ENCODE measurements around the gene STON2.
"Not testable (repeated sequence)": the region's sequence is repeated elsewhere in the genome, so short reads cannot be mapped to it uniquely, and the experiment has no call there.

Gene STON2

DNA sequence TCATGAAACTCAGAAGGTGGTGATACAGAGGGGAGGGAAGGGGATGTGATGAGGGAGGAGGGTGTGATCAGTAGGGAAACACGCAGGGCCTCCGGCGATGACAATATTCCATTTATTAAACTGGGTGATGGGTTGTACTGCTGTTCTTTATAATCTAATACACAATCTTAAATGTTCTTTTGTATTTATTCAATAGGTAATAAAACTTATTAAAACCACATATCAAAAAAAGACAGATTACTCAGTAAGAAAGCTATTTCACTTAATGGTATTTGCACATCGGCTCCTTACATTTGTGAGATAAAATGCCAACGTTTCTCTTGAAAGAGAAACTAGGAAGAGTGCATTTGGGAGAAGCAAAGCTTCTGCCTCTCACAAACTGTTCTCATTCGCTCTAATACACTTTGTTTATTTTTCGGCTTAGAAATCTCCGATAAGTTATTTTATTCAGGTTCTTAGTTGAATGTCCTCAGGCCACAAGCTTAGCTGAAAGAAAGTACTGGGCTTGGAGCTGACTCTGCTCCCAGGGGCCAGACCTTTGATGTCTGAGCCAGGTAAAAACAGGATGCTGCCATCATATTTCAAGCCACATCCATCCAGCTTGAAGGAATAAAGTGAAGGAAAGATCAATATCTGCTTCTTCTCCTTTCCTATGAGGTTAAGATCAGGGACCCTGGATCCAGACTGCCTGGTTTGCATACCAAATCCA, 17.5 kb downstream of the STON2 start:
- no peak for DNase-seq

DNA sequence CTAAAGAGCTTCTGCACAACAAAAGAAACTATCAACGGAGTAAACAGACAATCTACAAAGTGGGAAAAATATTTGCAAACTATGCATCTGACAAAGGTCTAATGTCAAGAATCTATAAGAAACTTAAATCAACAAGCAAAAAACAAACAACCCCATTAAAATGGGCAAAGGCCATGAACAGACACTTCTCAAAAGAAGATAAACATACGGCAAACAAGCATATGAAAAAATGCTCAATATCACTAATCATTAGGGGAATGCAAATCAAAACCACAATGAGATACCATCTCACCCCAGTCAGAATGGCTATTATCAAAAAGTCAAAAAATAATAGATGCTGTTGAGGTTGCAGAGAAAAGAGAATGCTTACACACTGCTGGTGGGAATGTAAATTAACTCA, 20.1 kb downstream of the STON2 start:
- DNase-seq: not testable (repeated sequence)

DNA sequence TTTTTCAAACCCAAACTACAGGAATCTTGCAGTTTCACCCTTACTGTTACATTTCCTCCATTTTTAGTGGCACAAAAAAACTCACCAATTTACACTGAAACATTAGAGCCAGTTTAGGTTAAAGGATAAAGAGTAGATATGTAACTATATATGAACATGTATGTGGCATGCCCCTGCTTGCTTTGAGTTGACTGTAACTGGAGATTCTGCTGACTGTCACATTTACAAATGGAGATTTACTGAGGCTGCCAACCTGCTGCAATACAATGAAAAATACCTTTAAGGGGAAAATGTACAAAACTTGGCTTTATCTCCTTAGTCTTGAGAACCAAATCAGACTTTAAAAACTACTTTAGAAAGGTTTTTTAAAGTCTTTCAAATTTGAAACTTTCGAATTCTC, 28.3 kb downstream of the STON2 start:
- DNase-seq: no peak

DNA sequence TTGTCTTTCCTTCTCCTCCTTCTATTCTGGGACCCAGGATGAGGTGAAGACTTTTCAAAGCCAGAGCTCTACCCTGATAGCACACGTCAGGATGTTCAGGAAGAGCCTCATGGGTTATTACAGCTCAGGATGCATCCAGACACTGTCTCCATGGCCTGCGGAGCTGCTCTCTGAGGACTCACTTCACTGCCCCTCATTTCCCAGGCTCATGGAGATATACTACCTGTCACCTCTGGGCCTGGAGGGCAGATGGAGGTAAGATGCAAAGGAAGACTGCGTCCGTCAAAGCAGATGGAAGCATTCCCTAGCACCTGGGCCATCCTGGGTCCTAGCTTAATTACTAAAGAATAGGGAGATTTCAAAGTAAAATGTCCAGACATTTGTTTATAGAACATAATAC, 32.6 kb downstream of the STON2 start:
- no peak for DNase-seq

DNA sequence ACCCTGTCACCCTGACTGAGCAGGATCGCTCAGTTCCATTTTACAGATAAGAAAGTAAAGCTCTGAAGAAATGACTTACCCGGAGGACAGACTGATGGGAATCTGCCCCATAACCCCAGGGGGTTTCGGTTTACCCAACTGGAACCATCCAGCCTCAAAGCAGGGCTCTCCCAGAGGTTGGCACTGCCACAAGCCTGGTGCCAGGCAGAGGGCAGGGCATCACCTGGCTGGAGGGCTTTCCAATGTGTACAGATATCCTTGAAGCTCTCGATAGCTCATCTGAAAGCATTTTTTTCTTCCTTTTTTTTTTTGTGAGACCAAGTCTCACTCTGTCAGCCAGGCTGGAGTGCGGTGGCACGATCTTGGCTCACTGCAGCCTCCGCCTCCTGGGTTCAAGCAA, 33.2 kb downstream of the STON2 start:
- no peak for DNase-seq

DNA sequence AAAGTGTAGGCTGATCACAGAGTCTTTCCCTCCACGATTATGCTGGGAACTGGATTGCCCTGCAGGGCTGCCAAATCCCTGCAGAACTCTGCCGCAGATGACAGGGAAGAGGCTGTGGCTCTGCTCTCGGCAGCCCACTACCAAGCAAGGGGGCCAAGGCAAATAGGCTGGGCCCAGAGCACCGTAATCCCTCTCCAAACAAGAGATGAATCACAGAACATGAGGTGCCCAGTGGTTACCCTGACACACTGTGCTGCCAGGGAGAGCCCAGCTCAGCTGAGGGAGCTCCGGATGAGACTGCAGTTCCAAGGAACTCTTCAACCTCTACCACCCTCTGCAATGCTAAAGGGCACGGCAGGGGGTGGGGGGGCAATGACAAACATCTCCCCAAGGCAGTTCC, 33.9 kb downstream of the STON2 start:
- no peak for DNase-seq

DNA sequence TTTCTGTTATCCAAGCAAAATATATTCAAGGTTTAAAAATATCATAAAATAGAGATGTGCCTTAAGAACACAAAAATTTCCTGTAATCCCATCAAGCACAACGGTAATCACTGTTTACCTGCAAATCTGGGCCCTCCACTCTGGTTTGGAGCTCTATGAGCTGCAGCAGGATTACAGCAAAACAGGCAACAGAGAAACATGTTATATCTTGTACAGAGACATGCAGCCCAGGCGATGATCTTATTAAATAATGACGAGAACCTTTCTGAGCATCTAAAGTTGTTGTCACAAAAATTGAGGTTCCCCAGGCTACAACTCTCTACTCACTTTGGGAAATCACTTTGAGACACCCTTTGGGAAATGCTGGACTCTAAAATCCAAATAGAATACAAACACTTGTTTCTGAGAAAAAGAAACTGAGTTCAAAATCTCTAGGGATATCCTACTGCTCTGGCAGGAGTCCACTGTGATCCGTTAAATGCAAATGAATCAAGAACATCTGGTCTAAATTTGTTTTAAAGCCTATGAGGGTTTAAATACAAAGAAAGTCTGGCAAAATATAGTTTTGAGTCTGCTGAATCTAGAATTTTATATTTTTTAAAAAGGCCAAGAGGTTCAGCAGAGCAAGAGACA, 36.3 kb downstream of the STON2 start:
- DNase-seq: no peak

DNA sequence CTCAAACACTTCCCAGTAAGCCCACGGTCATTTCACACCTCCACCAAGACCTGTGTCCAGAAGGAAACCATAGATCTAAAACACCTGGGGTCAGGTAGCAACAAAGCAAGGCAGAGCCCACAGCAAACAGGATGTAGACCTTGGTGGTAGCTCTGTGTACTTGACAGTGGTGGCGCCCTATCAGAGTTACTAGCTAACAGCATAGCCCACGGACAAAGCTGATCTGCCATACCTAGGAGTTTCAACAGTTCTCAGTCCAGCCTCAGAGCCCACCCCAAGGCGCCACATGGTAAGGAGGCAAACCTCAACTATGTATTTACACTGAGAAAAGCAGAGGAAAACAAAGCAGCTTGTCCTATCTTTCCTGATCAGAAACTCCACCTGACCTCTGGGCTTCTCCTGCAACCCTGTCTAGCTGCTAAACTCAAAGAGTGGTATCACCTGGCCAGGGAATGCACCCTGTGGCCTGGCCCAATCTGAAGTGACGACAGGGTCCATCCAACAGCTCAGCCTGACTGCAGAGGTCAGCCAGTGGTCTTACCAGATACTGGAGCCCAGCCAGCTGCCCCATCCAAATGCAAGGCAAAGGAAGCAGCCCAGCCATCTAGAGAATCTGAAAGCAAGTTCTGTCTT, 46.3 kb downstream of the STON2 start:
- DNase-seq: no peak

DNA sequence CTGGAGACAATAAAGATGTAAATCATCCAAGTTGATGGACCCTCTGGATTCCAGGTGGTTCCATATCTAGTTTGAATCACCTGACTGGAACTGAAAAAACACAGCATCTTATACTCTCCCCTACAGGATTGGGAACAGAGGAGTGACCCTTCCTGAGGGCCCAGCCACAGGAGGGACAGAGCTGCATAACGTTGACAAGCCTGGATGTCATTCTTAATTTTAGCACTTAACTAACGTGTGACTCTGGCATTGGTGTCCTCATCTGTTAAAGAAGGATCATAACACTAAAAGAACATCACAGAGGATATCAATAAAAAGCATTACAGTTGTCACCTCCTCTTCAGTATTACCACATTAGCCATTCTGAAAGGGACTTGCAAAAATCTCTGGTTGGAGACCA, 47.7 kb downstream of the STON2 start:
- no peak for DNase-seq

DNA sequence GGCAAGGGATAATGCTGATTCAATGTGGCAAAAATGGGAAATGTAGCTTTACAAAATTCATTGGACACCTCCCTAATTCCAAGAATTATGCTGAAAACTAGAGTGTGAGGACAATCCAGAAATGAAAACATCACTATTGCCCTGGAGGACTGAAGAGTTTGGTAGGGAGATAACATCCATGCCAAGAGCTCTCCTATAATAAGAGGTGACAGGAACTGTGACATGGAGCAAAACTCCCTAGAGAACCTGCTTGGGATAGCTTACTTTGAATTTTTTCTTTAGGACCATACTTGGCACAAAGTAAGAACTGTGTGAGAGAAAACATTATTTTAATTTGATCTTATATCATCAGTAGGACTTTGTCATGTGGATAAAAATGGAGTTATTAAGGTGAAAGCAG, 48.9 kb downstream of the STON2 start:
- no peak for DNase-seq

DNA sequence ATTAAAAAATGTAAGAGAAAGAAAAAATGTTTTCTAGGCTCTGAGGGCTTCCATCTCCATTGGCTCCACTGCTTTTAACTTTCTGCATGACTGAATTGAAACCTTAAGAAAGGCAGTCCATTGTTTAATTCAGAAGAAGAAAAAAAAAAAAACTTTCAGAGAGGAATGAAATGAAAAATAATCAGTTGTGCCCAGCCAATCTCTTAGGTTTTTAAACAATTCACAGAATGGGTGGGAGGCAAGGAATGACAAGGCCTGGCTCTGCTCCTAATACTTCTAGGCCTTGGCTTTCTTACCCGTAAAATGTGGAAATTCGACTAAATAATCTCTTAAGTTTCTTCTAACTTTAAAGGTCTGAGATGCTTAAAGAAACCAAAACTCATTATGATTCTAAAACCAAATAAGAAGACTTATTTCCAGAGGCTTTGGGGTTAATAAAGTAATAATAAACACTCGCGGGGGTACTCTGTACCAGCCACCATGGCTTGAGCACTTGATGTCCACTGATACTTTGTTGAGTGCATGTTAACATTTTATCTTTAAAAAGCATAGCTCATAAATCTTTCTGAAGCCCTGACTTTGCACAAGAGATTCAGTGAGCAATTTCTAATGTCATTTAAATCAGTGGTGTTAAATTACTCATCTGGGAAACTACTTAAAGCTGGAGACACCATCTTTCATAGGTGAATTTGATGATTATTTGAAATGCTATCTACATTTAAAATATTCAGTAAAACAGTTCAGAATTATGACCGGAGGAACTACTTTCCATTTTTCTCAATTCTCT, 49.6 kb downstream of the STON2 start:
- DNase-seq: no peak

DNA sequence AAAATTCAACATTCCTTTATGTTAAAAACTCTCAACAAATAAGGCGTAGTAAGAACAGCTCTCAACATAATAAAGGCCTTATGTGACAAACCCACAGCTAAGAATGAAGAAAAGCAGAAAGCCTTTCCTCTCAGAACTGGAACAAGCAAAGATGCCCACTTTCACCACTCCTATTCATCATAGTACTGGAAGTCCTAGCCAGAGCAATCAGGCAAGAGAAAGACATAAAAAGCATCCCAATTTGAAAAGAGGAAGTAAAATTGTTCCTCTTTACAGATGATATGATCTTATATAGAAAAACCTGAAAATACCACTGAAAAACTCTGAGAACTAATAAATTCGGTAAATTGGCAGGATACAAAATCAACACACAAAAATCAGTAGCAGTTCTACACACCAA, 52.1 kb downstream of the STON2 start:
- DNase-seq: no peak

DNA sequence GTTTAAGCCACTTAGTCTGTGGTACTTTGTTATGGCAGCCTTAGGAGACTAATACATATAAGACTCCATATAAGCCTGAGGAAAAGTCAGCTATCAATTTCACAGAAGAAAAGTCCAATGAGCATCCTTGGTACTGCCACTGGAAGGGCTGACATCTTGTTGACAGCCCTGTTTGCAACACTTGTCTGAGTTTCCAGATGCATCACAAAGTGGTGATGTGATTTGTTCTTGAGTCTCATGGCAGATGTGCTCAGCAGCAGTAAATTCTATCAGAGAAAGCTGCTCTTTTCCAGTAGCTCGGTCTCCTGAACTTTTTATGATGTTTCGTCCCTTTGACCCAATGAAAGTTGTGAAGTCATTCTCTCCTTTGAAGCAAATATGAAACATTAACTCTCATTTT, 54.3 kb downstream of the STON2 start:
- DNase-seq: no peak

DNA sequence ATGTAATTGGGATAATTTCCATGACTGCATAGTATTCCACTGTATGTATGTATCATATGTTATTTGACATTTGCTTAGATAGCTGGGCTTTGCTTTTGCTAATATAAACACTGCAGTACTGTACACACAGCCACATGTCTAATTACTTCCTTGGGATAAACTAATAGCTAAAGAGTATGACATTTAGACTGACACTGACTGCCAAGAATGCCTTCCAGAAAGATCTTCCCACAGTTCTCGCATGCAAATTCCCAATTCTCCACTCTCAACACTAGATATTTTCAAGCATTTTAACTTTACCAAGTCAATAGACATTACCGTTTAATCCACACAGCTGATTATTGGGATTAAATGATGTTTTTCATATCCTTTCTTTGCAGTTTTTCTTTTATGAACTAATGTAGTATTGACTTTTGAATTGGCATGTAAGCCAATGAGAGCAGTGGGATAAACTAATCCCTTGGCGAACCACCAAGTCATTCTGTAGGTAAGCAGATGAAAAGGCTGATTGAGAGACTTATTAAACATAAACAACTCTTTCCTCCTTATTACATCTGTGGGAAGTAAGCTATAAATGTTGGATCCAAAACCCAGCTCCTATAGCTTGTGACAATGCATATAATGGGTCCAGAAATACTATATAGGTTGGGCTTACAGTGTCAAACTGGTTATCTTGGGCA, 55.5 kb downstream of the STON2 start:
- DNase-seq: no peak

DNA sequence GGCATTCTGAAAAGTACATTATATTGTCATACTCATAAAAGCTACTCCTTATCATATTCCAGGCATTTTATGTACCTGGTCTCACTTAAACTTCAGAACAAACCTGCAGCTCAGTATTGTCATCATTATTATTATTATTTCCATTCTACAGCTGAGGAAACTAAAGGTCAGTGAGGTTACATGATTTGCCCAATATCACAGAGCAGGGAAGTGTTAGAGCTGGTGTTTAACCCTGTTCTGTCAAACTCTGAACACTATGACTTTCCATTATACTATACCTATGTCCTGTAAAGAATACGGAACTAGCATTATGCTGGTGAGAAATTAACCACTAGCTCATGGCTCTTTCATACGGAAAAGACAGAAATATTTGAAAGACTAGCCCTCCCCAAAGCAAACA, 56.4 kb downstream of the STON2 start:
- DNase-seq: no peak

DNA sequence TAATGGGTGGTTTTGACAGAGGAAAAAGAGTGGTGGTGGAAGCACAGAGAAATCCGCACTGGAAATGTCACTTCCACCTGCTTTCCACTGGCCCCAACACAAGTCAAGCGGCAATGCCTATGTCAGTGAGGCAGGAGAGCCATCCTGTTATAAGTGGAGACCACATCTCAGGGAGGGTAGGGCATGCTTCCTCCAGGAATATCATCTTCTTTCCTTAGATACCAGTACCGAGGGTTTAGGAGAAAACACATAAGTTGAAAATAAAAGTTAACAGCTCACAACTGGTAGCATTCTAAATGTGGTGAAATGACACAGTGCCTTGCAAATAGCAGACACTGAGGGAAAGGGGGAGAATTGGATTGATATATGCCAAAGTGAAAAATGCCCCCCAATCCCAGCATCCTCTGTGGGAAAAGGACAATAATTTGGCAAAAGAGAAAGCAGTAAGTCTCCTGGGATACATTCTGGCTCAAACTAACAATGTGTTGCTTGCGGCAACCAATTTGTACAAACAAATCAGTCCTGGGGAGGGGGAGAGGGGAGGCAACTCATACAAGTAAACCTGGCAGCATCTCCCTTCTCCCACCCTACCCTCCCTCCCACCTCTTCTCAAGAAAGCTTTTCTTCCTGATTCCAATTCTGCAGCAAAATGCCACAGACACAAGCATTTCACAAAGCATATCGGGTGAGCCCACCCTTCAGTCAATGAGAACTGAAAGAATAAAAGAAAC, 57.1 kb downstream of the STON2 start:
- no peak for DNase-seq

DNA sequence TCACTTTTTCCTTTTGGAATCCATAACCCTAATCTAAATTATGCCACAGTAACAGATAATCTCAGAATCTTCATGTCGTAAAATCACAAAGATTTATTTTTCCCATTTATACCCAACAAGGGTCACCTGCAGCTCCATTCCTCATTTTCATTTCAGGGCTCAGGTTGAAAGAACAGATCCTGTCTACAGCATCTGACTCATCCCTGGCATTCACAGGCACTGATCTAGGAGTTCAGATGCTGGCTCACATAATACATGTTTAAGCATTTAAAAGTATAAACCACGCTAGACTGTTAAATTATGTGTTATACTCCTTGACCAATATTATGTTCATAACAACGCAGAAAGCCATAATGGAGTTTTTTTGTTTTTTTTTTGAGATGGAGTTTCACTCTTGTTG, 58.3 kb downstream of the STON2 start:
- DNase-seq: no peak

DNA sequence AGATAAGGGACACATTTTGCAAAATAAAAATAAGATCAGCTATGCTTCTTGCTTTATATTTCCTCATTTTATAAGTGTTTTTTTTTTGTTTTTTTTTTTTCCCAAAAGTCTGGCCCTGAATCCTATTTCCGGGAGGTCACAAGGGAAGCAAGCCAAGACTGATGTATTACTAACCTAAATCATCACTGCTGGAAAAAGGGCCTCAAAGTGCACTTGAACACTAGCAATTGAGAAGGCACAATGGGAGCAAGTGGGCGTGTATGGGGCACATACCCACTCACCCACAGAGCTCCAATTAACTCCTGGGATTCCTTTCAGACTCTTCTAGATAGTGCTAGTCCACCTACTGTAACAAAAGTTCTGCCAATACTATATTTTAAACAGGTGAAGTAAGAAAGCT, 58.8 kb downstream of the STON2 start:
- no peak for DNase-seq

DNA sequence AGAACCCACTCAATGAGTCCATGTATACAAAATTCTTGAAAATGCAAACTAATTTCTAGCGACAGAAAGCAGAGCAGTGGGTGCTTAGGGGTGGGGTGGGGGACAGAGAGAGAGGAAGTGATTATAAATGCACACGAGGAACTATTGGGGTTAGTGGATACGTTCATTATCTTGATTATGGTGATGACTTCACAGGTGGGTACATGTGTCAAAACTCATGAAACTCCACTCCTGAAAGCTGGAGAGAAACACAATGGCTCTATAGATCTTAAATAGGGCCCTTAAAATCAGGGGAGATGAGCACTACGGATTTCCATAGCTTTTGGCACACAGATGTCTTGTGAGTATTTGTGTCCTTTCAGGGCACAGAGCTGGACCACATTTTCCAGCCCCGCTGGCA, 59.9 kb downstream of the STON2 start:
- DNase-seq: no peak

DNA sequence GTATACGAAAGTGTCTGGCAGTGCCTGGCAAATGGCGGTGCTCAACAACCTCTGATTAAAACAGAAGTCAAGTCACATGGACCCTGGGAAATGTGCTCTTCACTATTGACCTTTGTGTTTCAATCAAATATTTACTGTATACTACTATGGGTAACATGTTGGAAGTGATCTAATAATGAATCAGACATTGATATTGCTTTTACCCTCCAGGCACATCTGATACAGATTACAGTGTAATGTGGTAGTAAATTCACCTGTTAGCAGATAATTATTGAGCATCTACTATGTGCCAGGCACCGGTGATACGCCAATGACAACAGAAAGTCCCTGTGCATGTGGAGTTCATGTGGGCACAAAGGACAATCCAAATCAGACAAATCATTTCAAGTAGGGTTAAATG, 63.1 kb downstream of the STON2 start:
- no peak for DNase-seq

DNA sequence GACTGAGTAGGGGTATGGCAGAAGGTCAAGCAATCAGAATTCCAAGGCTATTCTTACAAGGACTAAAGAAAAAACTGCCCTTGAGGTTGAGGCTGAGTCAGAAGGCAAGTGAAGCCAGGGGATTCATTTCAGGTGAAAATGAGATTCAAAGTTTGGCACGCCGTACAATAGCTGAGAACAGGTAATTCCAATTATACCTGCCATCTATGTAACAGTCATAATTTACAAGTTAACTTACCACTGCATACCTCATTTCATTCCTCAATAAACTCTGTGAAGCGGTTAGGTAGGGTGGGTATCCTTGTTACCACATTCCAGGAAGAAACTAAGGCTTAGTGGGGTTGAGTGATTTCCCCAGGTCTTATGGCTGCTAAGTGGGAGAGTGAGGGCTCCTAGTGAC, 64.1 kb downstream of the STON2 start:
- DNase-seq: no peak

DNA sequence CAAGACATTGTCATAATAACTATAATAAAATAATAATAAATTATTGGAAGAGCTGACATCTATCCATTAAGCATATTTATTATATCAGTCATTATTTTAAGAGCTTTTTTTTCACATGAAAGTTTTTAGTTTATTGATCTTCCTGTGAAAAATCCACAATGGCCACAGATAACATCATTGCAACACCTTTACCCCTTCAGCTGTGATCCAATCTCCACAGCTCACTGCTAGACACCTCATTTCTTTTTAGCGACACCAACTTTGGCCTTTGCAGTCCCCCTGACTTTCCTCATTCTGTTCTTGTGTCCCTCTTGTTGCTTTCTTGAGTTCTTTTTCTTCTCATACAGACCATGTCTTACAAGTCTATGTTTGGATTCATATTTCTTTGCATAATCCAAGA, 67.4 kb downstream of the STON2 start:
- DNase-seq: no peak

Measured in CD4-positive, alpha-beta T cell treated with Interleukin-17A for 1 hour (primary cell).